ENCODE measurements around the gene TRAPPC10.
A peak's percentile ranks its signal among the peaks of the same experiment; 100 is the strongest.

Gene TRAPPC10, protein sequence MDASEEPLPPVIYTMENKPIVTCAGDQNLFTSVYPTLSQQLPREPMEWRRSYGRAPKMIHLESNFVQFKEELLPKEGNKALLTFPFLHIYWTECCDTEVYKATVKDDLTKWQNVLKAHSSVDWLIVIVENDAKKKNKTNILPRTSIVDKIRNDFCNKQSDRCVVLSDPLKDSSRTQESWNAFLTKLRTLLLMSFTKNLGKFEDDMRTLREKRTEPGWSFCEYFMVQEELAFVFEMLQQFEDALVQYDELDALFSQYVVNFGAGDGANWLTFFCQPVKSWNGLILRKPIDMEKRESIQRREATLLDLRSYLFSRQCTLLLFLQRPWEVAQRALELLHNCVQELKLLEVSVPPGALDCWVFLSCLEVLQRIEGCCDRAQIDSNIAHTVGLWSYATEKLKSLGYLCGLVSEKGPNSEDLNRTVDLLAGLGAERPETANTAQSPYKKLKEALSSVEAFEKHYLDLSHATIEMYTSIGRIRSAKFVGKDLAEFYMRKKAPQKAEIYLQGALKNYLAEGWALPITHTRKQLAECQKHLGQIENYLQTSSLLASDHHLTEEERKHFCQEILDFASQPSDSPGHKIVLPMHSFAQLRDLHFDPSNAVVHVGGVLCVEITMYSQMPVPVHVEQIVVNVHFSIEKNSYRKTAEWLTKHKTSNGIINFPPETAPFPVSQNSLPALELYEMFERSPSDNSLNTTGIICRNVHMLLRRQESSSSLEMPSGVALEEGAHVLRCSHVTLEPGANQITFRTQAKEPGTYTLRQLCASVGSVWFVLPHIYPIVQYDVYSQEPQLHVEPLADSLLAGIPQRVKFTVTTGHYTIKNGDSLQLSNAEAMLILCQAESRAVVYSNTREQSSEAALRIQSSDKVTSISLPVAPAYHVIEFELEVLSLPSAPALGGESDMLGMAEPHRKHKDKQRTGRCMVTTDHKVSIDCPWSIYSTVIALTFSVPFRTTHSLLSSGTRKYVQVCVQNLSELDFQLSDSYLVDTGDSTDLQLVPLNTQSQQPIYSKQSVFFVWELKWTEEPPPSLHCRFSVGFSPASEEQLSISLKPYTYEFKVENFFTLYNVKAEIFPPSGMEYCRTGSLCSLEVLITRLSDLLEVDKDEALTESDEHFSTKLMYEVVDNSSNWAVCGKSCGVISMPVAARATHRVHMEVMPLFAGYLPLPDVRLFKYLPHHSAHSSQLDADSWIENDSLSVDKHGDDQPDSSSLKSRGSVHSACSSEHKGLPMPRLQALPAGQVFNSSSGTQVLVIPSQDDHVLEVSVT

GRCh38 chr21:44011579-44012473 lies at the start of gene TRAPPC10:
Gene TRAPPC10, plus strand, starts transcription at chr21:44012309. Its CDS starts 185 bp downstream, at chr21:44012494.
- peak; percentile 70 for DNase-seq

DNA sequence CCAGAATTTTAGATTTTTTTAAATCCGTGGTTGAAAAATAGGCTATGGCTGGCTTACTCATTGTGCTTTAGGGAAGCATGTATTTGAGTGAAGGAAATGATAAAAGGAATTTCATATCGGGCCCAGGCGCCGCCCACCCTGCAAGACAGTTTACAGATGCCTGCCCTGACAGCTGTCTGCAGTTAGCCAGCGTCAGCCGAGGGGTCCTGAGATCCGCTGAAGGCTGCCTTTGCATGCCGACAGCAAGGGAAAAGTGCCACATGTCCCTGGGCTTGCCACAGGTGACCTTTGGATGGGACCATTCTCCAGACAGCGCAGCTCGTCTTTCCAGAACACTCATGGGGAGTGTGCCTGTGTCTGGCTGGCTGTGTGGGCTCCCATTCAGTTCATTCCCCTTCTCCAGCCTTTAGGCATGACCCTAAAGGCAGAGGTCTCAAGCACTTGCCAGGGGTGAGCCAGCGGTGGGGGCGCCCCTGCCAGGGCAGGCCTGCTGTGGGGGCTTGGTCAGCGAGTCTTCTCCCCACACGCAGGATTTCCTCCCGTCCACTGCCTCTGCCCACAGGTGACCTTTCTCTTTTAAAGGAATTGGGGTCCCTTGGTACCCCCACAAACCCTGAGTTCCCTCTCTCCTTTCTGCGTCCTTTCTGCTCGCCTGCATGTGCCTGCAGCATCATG lies 46.1 kb upstream of the TRAPPC10 start:
- DNase-seq = no peak

DNA sequence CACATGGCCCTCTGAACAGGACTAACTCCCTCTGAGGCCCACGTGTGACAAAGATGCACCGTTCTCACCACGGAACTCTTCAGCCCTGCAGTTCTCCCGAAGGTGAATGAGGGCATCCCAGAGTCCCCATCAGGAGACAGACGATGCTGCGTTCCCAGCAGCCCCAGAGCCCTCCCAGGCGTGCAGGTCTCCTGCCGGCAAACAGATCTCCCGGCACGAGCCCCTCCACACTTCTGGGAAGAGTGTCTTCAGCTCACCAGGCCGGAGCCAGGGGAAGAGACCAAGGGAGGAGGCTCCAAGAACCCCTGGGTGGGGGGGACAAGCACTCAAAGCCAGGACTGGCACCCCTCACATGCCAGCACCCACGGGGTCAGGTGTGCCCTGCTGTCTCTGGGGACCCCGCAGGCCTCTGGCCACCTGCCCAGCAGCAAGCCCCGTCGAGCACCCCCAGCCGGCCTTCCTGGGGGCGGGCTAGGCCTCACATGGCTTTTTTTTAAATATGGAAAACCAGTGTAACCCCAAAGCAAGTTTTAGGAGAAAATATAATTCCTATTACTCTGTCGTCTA lies 45.1 kb upstream of the TRAPPC10 start:
- DNase-seq = no peak

DNA sequence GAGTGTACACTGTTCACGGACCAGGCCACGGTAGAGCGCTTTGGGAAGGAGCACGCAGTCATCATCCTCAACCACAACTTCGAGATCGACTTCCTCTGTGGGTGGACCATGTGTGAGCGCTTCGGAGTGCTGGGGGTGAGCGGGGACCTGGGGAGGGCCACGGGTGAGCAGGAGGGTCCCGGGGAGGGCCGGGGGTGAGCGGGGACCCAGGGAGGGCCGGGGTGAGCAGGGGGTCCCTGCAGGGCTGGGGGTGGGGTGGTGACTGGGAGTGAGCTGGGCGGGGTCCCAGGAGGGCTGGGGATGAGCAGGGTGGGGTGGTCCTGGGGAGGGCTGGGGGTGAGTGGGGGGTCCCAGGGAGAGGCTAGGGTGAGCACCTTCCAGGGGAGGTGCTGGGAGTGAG lies 44.1 kb upstream of the TRAPPC10 start:
- no peak for DNase-seq

- no peak for DNase-seq
Observed at GRCh38 chr21:43968410-43969114, 43.5 kb upstream of the TRAPPC10 start.

DNA sequence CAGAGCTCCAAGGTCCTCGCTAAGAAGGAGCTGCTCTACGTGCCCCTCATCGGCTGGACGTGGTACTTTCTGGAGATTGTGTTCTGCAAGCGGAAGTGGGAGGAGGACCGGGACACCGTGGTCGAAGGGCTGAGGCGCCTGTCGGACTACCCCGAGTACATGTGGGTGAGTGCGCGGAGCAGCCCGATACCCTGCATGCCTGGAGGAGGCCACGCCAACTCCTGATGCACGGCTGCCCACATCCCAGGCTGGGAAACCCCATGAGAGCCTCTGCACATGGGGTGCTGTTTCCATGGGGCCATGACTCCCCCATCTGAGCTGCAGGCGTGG lies 43.0 kb upstream of the TRAPPC10 start:
- no peak for DNase-seq

DNA sequence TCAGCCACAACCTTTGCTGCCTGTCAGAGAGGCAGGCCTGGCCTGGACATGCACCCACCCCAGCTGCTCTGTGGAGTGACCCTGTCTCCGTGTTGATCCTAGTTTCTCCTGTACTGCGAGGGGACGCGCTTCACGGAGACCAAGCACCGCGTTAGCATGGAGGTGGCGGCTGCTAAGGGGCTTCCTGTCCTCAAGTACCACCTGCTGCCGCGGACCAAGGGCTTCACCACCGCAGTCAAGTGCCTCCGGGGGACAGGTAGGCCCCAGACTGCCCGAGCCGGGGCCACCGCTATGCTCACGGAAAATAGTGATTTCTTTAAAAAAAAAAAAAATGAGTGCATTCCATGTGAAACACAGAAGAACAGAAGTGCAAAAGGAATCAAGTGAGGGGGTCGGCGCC lies 41.6 kb upstream of the TRAPPC10 start:
- DNase-seq = no peak

- DNase-seq = no peak
Observed at GRCh38 chr21:43971201-43971991, 40.7 kb upstream of the TRAPPC10 start.

DNA sequence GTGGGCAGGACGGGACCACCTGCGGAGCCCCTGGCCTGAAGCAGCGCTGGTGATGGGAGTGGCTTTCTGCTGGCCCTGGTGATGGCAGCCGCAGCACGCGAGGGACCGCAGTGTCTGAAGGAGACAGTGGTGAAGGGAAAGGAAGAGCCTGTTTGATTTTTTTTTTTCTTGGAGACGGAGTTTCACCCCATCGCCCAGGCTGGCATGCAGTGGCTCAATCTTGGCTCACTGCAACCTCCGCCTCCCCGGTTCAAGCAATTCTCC lies 40.2 kb upstream of the TRAPPC10 start:
- DNase-seq = no peak

GRCh38 chr21:43972850-43973633 lies 39.1 kb upstream of the TRAPPC10 start:
- DNase-seq = no peak

DNA sequence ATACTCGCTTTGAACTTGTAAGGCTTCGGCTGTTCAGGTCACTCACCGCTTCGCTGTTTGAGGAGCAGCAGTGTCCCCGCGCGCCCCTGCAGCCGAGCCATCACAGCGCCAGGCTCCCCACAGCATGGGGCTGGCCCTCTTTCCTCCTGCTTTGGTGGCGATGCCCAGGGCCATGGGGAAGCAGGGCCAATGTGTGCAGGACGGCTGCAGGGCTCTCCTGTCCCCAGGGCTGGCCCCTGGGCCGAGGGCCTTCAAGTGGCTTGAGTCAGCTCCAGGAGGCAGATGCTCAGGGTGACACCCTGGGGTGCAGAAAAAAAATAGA lies 38.5 kb upstream of the TRAPPC10 start:
- DNase-seq = no peak

- DNase-seq = no peak
Observed at GRCh38 chr21:43974791-43975468, 37.2 kb upstream of the TRAPPC10 start.

- peak; percentile 38 for DNase-seq
Observed at GRCh38 chr21:43975469-43976098, 36.5 kb upstream of the TRAPPC10 start.

- no peak for DNase-seq
Observed at GRCh38 chr21:43976661-43977060, 35.4 kb upstream of the TRAPPC10 start.

GRCh38 chr21:43978060-43978459 lies 34.0 kb upstream of the TRAPPC10 start:
- DNase-seq = no peak

- no peak for DNase-seq
Observed at GRCh38 chr21:43979654-43980053, 32.5 kb upstream of the TRAPPC10 start.

- no peak for DNase-seq
Observed at GRCh38 chr21:43981151-43981870, 30.8 kb upstream of the TRAPPC10 start.

- no peak for DNase-seq
Observed at GRCh38 chr21:43981871-43982210, 30.3 kb upstream of the TRAPPC10 start.
